Mesothelial cell of epicardium (in vitro differentiated cells): ENCODE measurements around the gene ATP5F1B. TPM values are rescaled to one million over a fixed set of nuclear protein-coding genes. Genes with fewer than 3 reads are reported as not detected.

Experiments used
- DNase-seq, 2 experiments: peaks; one replicate each; pipeline ENCODE4 v3.0.0; 2021; ENCODE audit warnings: low spot score in 2 of 2; ENCODE audit not compliant: unreplicated experiment in 2 of 2
- H3K27ac Mint-ChIP-seq: 2 replicates; pipeline ENCODE4 v1.8.0; 2021; ENCODE audit warnings: mixed read lengths
- H3K27me3 Mint-ChIP-seq: 2 replicates; pipeline ENCODE4 v1.8.0; 2021; ENCODE audit warnings: low read depth, mixed read lengths
- H3K36me3 Mint-ChIP-seq: 2 replicates; pipeline ENCODE4 v1.8.0; 2021; ENCODE audit warnings: mixed read lengths
- H3K4me1 Mint-ChIP-seq: 2 replicates; pipeline ENCODE4 v1.8.0; 2021; ENCODE audit warnings: mixed read lengths
- H3K4me3 Mint-ChIP-seq: 2 replicates; pipeline ENCODE4 v1.8.0; 2021; ENCODE audit warnings: mild to moderate bottlenecking, moderate library complexity, mixed read lengths
- H3K9me3 Mint-ChIP-seq: 2 replicates; pipeline ENCODE4 v1.8.0; 2021; ENCODE audit warnings: mixed read lengths
- total RNA-seq: library from RNA; stranded (reverse); gene quantifications from 3 replicates; pipeline ENCODE4 v1.2.1, GENCODE V29; 2021
- TF ChIP-seq, protein P1 (sequence below): fragments of 200-600 bp; sonication (generic); IDR thresholded peaks from one replicate; pipeline ENCODE4 v1.5.0; 2021; ENCODE audit warnings: antibody characterized with exemption; ENCODE audit not compliant: unreplicated experiment

Gene ATP5F1B
- total RNA-seq, 1 donor from 2014 or later, result 361 TPM

DNA sequence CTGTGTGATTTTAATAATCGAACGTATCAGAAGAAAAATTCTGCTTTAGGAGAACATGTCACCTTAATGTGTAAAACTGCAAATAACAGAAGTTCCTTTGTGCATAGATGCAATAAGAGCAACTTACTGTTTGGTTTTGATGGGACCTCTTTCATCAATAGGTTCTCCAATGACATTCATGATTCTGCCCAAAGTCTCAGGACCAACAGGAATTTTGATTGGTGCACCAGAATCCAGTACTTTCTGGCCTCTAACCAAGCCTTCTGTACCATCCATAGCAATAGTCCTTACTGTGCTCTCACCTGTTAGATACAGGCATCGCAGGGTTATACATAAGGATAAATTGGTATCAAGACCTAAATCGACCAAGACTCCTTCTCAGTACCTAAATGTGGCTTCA lies 1.1 kb downstream of the ATP5F1B start:
- DNase-seq, result no peak
- peaks cover 24% of the 10 kb centered on the region for H3K4me1 Mint-ChIP-seq
- H3K27me3 Mint-ChIP-seq, result no peaks in the 10 kb centered on the region
- no peaks in the 10 kb centered on the region for H3K9me3 Mint-ChIP-seq
- TF ChIP-seq, protein P1, sequence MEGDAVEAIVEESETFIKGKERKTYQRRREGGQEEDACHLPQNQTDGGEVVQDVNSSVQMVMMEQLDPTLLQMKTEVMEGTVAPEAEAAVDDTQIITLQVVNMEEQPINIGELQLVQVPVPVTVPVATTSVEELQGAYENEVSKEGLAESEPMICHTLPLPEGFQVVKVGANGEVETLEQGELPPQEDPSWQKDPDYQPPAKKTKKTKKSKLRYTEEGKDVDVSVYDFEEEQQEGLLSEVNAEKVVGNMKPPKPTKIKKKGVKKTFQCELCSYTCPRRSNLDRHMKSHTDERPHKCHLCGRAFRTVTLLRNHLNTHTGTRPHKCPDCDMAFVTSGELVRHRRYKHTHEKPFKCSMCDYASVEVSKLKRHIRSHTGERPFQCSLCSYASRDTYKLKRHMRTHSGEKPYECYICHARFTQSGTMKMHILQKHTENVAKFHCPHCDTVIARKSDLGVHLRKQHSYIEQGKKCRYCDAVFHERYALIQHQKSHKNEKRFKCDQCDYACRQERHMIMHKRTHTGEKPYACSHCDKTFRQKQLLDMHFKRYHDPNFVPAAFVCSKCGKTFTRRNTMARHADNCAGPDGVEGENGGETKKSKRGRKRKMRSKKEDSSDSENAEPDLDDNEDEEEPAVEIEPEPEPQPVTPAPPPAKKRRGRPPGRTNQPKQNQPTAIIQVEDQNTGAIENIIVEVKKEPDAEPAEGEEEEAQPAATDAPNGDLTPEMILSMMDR, result no peak
- peak overlapping the region; percentile 97 for H3K27ac Mint-ChIP-seq
- peak overlapping the region; percentile 99 for H3K4me3 Mint-ChIP-seq
- H3K36me3 Mint-ChIP-seq, result peaks cover 25% of the 10 kb centered on the region

- Mint-ChIP-seq H3K4me1 (peaks cover 32% of the 10 kb centered on the region), H3K9me3 (no peaks in the 10 kb centered on the region), H3K36me3 (peaks cover 35% of the 10 kb centered on the region), H3K27ac (no peak overlapping the region), H3K27me3 (no peaks in the 10 kb centered on the region), H3K4me3 (no peak overlapping the region)
- TF ChIP-seq, protein P1, result no peak
- DNase-seq, result no peak
Measured at GRCh38 chr12:56641219-56641618, 4.6 kb downstream of the ATP5F1B start.

DNA sequence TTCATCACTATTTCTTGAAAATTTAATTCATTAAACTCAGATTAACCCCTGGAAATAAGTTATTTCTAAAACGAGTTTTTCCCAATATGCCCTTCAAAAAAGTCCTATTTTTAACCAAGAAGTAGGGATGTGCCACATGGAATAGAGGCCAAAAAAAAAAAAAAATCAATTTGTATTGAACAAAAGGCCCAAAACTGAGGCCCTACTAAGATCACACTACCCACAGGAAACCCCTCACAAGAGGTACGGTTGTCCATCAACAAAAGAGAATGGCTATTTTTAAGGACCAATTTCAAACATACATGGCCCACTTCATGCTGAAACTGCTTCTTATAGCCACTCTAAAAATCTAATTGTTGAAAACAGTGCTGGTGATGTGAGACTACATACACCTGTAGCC lies 8.2 kb downstream of the ATP5F1B start:
- TF ChIP-seq, protein P1, result no peak
- peak overlapping the region; percentile 98 for H3K27ac Mint-ChIP-seq
- H3K4me3 Mint-ChIP-seq, result no peak overlapping the region
- H3K27me3 Mint-ChIP-seq, result no peaks in the 10 kb centered on the region
- no peak for DNase-seq
- H3K9me3 Mint-ChIP-seq, result no peaks in the 10 kb centered on the region
- H3K36me3 Mint-ChIP-seq, result peaks cover 23% of the 10 kb centered on the region
- H3K4me1 Mint-ChIP-seq, result peaks cover 43% of the 10 kb centered on the region

- peak; percentile 100 for DNase-seq
- H3K27ac Mint-ChIP-seq, result peak overlapping the region; percentile 98
- H3K27me3 Mint-ChIP-seq, result no peaks in the 10 kb centered on the region
- no peaks in the 10 kb centered on the region for H3K9me3 Mint-ChIP-seq
- TF ChIP-seq, protein P1, result peak; percentile 39
- peak overlapping the region; percentile 88 for H3K4me3 Mint-ChIP-seq
- peaks cover 16% of the 10 kb centered on the region for H3K36me3 Mint-ChIP-seq
- peaks cover 50% of the 10 kb centered on the region for H3K4me1 Mint-ChIP-seq
Measured at GRCh38 chr12:56636675-56637540, 8.9 kb downstream of the ATP5F1B start.

DNA sequence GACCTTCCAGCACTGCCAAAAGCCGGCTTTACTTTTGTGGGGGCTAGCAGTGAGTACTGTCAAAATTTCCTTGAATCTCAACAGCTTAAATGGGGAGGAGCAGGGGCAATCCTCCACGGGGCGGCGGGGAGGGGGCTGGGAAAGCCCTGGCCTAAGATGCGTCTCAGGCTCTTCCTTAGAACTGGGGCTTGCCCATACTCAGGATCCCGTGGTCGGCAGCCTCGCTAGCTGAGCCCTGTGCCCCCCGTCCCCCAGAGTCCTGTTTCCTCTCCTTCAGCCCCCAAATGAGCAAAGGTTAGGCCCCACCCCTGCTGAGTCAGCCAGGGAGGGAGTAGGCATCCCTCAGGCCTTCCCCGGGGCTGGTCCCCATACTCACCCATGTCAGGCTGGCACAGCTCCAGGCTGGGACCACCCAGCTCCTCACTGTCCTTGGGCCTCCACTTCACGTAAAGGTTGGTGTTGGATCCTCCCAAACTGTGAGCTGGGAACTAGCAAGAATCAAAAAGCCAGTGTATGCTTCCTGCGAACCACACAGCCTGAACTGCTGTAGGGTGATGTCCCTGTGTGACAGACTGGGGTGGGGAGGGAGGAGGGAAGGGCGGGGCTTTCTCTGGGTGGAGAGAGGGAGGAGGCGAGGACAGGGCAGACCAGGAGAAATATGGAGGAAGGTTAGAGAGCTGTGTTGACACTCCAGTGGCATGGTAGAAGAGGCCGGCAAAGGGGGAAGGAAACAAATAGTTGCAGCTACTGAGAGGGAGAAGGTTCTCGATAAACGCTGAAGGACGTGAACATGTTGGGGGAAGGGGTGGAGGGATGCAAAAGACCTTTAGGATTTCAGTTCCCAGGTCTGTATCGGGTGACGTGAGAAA lies 9.7 kb downstream of the ATP5F1B start:
- TF ChIP-seq, protein P1, result no peak
- Mint-ChIP-seq H3K27me3 (no peaks in the 10 kb centered on the region), H3K4me1 (peaks cover 54% of the 10 kb centered on the region), H3K27ac (peak overlapping the region; percentile 98), H3K4me3 (peak overlapping the region; percentile 88), H3K9me3 (no peaks in the 10 kb centered on the region), H3K36me3 (peaks cover 16% of the 10 kb centered on the region)
- peak; percentile 52 to 65 for DNase-seq
